HEK293 (cell line): ENCODE results near the gene TRPM5.

Experiments
- CTCF ChIP-seq: fragments of 450-650 bp; formaldehyde crosslinking; IDR thresholded peaks from 2 replicates; pipeline ENCODE4 v1.5.1; 2016; ENCODE audit warnings: missing biosample characterization, missing genetic modification characterization
- MYNN ChIP-seq: fragments of 450-650 bp; formaldehyde crosslinking; IDR thresholded peaks from 2 replicates; pipeline ENCODE4 v1.5.1; 2016; ENCODE audit warnings: missing biosample characterization, missing genetic modification characterization, borderline replicate concordance
- PATZ1 ChIP-seq: fragments of 450-650 bp; formaldehyde crosslinking; IDR thresholded peaks from 2 replicates; pipeline ENCODE4 v1.5.1; 2016; ENCODE audit warnings: missing biosample characterization, missing genetic modification characterization
- REST ChIP-seq: fragments of 450-650 bp; formaldehyde crosslinking; IDR thresholded peaks from 2 replicates; pipeline ENCODE4 v1.5.1; 2016; ENCODE audit warnings: missing biosample characterization, missing genetic modification characterization
- ZBTB8A ChIP-seq: fragments of 450-650 bp; formaldehyde crosslinking; IDR thresholded peaks from 2 replicates; pipeline ENCODE4 v1.5.1; 2016; ENCODE audit warnings: missing biosample characterization, missing genetic modification characterization
- ZNF324 ChIP-seq: fragments of 450-650 bp; formaldehyde crosslinking; IDR thresholded peaks from 2 replicates; pipeline ENCODE4 v1.5.1; 2016; ENCODE audit warnings: missing biosample characterization, missing genetic modification characterization
- ZNF362 ChIP-seq: fragments of 450-650 bp; formaldehyde crosslinking; IDR thresholded peaks from 2 replicates; pipeline ENCODE4 v1.5.1; 2016; ENCODE audit warnings: missing biosample characterization, missing genetic modification characterization
- ZNF513 ChIP-seq: fragments of 450-650 bp; IDR thresholded peaks from 2 replicates; pipeline ENCODE4 v1.5.1; 2018; ENCODE audit warnings: missing biosample characterization, missing genetic modification characterization

- TF ChIP-seq ZNF513 (tag by site-specific recombination) (peak; percentile 85), PATZ1 (tag by site-specific recombination) (no peak; the same call in 1 of the 2 replicates), CTCF (tag by site-specific recombination) (peak; percentile 91), ZNF324 (tag by site-specific recombination) (no peak), MYNN (no peak), ZBTB8A (tag by site-specific recombination) (no peak), ZNF362 (tag by site-specific recombination) (no peak), REST (no peak)
These were observed 16.0 kb downstream of the TRPM5 start for GRCh38 chr11:2428322-2428795.
